NCI-H187 (cell line): Measurements from ENCODE around the gene CABYR.

Experiments
- DNase-seq, 2 experiments: peaks; one replicate each; lab custom pipeline; 2025; lab: John Stamatoyannopoulos, UW

Gene CABYR

GRCh38 chr18:24189664-24190346 lies 50.9 kb downstream of the CABYR start:
- DNase-seq = no peak

GRCh38 chr18:24190590-24190989 lies 51.7 kb downstream of the CABYR start:
- no peak for DNase-seq

GRCh38 chr18:24195296-24196053 lies 56.6 kb downstream of the CABYR start:
- no peak for DNase-seq

GRCh38 chr18:24196764-24197163 lies 57.9 kb downstream of the CABYR start:
- DNase-seq = no peak

- DNase-seq = no peak
Observed at GRCh38 chr18:24197412-24197811, 58.5 kb downstream of the CABYR start.

GRCh38 chr18:24198461-24198860 lies 59.6 kb downstream of the CABYR start:
- no peak for DNase-seq

- DNase-seq = no peak
Observed at GRCh38 chr18:24199372-24199962, 60.6 kb downstream of the CABYR start.

- no peak for DNase-seq
Observed at GRCh38 chr18:24200494-24201290, 61.8 kb downstream of the CABYR start.

- DNase-seq = no peak
Observed at GRCh38 chr18:24201699-24202687, 63.1 kb downstream of the CABYR start.

GRCh38 chr18:24204904-24205303 lies 66.0 kb downstream of the CABYR start:
- no peak for DNase-seq

- DNase-seq = no peak
Observed at GRCh38 chr18:24208270-24209035, 69.6 kb downstream of the CABYR start.

- no peak for DNase-seq
Observed at GRCh38 chr18:24209558-24209957, 70.7 kb downstream of the CABYR start.
